ENCODE results near the gene MAGI2.

DNA sequence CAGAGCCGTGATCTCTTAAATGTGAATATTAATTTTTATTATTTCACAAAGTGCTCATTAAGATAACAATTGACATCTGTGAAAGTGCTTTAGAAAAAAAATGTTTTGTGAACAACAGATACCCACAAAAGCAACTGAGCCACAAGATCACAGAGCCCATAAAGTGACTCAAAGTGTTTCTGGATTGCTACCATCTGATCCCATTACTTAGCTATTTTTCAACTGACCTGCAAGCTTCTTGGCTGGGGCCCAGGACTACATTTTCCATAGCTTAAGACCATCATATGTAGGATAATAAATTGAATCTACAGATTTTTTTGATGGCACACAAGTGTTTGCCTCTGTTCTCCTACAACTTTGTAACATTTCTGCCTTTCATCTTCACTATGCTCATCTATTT is 980.4 kb downstream of the MAGI2 start:
- TF ChIP-seq EZH2phosphoT487 (IDR thresholded peaks at IDR 0.05; ENCODE audit: insufficient read depth, low read depth) (no peak), EZH2 (IDR thresholded peaks at IDR 0.05; ENCODE audit: insufficient read depth, poor library complexity, severe bottlenecking) (no peak)
